Epithelial cell of prostate (primary cell): ENCODE data around the gene ADARB2.
"Not testable (repeated sequence)": the region's sequence is repeated elsewhere in the genome, so short reads cannot be mapped to it uniquely, and the experiment has no call there.

ENCODE experiments used
- DNase-seq: peaks from one replicate; pipeline ENCODE4 v3.0.0-alpha.2; 2011; ENCODE audit warnings: low read depth, low spot score
- H3K27ac ChIP-seq: fragments of 450-650 bp; 2 replicates; pipeline ENCODE4 v1.5.1; 2017; ENCODE audit warnings: mild to moderate bottlenecking

Gene ADARB2

DNA sequence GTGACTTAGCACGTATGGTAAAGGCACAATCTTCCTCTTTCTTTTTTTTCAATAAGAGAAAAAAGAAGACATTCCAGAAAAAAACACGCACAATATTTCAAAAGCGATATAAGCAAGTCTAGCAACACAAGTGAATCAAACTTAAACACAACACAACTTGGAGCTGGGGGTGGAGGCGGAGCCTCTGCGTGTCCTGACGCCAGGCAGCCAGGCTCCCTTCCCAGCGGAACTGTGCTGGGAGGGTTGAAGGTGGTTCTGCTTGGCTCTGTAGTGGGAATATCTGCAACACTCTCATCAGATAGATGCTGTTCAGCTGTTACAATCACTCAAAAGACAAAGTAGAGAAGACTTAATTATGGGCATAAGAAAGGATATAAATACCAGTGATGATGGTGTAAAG is 469.8 kb downstream of the ADARB2 start:
- no peak overlapping the region for H3K27ac ChIP-seq

DNA sequence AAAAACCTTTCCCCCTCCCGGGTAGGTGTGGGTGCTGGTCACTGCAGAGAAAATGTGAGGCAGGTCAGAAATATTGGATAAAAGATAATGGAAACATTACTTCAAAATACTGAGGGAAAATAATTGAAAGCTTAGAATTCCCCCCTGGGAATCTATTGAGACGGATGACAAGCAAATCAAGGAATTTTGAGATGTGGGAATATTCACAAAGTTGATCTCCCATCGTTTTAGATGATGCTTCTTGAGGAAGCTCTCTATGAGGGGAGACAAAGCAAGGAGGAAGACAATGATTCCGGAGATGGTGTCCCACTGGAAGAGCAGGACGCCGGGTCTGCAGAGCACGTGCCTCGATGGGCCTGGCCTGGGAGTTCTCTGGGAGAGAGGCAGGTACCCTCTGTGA is 470.2 kb downstream of the ADARB2 start:
- no peak for DNase-seq
- H3K27ac ChIP-seq, result no peak overlapping the region

More for the DNA sequence above, 469.8 kb downstream of the ADARB2 start:
- no peak for DNase-seq

DNA sequence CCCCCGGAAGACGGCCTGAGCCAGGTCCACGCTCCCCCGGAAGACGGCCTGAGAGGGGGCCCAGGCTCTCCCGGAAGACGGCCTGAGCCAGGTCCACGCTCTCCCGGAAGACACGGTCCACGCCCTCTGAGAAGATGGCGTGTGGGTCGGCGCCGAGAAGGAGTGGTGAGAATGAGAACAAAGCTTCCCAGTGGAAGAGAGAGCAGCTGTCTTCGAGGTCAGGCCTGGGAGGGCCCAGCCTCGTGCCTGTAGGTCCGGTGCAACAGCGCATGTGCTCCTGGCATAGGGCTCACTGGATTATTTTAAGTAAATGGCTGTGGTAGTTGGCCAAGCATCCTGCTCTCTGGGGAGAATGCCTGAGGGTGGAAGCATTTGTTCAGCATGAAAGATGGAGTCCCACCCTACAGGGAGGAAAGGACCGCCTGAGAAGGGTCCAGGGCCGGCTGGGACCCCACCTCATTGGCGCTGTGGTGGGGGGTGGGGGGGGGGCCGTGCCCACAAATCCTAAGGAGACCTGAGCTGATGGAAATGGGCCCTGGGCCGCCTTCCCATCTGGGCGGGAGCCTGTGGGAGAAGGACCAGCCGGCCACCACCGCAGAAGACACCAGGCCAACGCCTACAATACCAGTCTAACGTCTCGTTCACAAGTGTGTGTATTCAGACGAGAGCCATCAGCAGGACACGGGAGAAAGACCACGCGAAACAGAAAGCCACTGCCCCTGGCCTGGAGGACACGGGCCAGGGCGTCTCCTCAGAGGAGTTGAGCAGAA is 471.1 kb downstream of the ADARB2 start:
- no peak for DNase-seq

DNA sequence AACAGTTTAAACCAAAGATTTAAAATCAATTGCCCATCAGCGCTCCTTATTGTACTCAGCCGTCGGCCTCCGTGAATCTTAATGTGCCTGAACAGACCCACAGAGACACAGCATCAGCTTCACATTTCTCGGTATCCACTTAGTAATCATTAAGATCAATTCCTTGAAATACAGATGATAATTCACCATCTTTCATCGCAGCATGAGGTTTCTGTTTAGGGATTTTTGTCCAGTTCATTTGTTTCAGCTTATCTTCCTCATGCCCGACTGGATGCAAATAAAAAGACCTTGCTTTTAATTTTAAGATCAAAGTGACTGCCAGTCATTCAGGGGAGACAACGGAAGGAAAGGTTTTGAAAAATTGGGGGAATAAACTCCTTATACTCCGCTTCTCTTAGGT is 473.3 kb downstream of the ADARB2 start:
- no peak overlapping the region for H3K27ac ChIP-seq
- DNase-seq, result no peak

More for the DNA sequence above, 471.1 kb downstream of the ADARB2 start:
- no peak overlapping the region for H3K27ac ChIP-seq

DNA sequence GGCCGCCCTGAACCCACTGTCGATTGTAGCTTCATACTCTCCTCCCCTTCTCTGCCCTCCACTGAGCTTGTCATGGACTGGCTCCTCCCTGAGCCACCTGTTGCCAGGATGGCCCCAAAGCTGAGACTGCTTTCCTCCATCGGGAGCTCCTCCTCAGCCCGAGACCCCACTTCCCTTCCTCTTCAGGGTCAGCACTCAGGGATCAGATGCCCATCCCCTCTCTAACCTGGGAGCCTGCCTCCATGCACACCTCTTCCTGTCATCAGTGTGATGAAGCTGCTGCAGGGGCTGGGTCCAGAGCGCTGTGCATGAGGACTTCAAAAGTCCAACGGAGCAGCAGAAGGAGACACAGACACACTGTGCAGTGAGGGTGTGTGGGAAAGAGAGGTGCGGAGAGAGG is 480.1 kb downstream of the ADARB2 start:
- no peak for DNase-seq
- H3K27ac ChIP-seq, result no peak overlapping the region

DNA sequence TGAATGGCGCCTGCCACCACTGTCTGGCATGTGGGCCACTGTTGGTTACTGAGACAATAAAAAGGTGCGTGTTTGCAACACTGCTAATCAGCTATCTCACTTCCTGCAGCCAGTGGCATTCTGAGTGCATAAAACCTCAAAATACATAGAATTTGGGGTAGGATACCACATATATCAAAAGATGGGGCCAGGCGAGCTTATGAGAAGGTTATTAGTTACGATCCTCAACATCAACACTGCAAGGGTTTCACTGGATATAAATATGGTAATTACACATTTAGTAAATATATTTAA is 480.9 kb downstream of the ADARB2 start:
- DNase-seq, result no peak

DNA sequence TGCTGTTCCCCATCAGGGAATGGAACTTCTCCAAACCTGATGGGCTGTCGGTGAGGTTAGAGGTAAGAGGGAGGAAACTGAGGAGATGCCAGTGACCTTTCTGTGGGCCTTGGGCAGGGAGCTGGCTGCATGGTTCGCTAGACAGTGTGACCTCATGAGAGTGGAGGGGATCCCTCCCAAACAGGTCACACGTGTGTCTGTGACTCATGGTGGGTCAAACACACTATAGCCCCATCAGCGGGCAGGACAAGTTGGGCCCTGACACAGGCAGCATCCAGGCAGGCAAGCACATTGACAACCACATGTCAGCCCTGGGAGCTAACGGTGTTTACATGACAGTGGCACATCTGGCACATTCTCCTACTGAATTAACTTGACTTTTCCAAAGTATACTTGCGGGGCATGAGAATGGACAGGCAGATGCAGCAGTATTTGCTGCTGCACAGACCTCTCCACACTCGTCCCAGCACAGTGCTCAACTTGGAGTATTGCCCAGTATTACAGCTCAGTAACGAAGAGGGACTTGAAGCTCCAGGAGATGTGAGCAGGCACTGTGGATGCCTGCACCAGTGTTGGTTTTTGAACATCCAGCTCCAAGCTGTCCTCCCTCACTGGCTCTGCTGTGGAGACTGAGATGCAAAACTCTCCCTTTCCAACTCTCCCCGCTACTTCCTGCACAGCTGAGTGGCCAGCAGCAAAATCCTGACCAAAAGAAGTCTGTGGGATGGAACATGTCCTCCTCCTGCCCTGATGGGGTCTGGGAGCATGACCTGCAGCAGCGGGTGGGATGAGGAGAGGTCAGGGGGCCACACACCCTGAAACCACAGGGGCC is 481.5 kb downstream of the ADARB2 start:
- H3K27ac ChIP-seq, result no peak overlapping the region
- DNase-seq, result no peak

More for the DNA sequence above, 480.9 kb downstream of the ADARB2 start:
- H3K27ac ChIP-seq, result no peak overlapping the region

DNA sequence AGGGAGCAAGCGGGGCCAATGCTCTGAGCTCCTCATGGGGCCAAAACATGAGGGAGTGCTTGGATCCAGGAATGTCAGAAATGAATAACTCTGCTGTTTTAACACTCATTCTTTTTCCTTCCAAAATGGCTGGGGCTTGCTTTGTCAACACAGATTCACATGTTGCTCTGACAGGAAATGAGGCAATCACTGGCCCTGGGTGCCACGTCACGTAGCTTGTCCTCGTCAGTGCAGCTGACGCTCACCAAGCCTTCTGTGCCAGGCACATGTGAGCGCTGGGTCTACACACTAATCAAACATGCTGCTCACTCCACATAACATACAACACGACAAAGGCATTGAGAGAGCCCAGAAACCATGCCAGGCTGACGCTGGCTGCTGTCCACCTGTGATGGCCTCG is 482.2 kb downstream of the ADARB2 start:
- no peak overlapping the region for H3K27ac ChIP-seq
- DNase-seq, result no peak

DNA sequence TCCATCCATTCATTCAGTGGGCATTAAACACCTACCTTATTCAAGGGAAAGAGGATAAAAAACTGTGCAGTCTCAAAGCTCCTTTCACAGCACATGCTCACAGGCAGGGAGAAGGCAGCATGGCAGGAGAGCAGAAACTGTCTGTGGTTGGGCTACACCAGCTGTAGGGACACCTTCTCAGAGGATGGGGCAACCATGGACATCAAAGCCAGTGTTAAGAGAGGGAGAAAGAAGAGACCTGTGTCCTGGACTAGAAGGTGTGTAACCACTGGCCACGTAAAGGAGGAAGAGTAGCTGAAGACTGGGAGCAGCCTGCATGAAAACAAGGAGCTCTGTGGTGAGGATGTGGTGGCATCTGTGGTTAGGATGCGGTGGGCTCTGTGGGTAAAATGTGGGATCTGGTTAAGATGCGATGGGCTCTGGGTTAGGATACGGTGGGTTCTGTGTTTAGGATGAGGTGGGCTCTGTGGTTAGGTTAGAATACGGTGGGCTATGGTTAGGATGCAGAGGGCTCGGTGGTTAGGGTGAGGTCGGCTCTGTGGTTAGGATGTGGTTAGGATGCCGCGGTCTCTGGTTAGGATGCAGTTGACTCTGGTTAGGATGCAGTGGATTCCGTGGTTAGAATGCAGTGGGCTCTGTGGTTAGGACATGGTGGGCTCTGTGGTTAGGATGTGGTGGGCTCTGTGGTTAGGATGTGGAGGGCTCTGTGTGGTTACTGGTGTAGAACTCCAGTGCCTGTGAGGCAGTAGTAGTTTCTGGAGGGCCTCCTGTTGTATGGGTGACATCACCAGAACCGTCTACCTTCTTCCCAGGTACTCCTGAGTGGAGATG is 483.6 kb downstream of the ADARB2 start:
- H3K27ac ChIP-seq, result no peak overlapping the region
- DNase-seq, result no peak

DNA sequence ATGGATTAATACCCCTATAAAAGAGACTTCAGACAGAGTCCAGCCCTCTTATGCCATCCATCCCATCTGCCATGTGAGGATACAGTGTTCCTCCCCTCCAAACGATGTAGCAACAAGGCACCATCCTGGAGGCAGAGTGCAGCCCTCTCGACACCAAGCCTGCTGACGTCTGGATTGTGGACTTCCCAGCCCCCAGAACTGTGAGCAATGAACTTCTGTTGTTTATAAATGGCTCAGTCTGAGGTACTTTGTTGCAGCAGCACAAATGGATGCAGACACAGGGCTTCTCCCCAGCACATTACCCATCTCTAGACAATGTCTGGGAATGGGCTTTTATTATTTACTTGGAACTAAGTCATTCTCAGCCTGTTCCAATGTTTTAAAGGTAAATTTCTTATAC is 485.6 kb downstream of the ADARB2 start:
- DNase-seq, result no peak
- no peak overlapping the region for H3K27ac ChIP-seq

DNA sequence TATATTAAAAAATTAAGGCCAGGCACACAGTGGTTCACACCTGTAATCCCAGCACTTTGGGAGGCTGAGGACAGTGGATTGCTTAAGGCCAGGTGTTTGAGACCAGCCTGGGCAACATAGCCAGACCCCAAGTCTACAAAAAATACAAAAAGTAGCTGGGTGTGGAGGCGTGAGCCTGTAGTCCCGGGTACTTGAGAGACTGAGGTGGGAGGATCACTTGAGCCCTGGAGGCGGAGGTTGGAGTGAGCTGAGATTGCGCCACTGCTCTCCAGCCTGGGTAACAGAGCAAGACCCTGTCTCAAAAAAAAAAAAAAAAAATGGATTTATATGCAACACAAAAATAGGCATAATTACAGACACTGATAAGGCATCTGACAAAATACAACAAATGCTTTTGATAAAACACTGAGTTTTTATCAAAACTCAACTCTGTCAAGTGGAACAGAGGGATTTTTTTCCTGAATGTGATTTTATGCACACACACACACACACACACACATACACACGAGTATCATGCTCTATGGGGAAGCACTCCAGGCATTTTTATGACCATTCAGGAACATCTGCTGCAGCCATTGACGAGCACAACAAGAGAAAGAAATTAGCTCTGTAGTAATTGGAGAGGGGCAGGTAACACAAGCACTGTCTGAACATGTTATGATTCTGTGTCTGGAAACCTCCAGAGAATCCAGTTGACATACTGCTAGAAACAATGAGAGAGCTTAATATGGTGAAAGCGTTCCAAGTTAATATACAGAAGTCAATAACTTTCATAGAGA is 488.0 kb downstream of the ADARB2 start:
- H3K27ac ChIP-seq, result no peak overlapping the region
- DNase-seq, result no peak

DNA sequence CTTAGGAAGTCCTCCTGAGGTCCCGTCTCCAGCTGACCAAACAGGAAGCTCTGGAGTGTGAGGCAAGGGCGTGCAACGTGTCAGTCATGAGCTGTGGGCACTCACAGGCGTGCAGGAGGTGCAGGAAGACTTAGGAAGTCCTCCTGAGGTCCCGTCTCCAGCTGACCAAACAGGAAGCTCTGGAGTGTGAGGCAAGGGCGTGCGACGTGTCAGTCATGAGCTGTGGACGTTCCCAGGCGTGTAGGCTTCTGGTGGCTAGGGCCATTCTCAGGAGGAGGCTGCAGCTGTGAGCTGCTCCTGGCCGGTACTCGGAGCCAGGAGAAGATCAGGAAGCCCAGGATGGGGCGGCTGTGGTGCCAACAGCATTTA is 489.1 kb downstream of the ADARB2 start:
- not testable (repeated sequence) for DNase-seq, H3K27ac ChIP-seq

DNA sequence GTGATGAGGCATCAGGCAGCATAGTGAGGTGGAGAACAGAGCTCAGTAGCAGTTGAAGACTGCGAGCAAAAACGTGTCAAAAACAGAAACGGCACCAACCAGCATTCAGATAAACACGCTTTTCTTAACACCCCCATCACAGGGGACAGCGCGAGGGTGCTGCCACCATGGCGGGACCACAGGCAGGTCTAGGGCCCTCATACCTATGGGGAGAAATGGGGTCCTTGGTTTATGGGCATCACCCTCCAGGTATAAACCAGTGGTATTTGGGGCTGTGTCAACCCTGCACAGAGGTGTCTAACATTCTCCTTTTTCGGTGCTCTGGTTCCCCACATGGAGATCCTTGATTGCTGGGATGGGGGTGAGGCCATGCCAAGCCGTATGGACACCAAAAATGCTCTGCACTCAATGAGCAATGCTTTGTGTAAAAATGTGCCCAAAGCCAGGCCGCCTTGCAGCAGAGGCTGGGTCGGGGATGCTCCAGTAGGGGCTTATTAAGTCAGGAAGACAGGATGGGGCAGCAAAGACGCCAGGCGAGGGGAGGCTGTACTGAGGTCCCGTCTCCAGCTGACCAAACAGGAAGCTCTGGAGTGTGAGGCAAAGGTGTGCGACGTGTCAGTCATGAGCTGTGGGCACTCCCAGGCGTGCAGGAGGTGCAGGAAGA is 489.6 kb downstream of the ADARB2 start:
- no peak for DNase-seq
- no peak overlapping the region for H3K27ac ChIP-seq

DNA sequence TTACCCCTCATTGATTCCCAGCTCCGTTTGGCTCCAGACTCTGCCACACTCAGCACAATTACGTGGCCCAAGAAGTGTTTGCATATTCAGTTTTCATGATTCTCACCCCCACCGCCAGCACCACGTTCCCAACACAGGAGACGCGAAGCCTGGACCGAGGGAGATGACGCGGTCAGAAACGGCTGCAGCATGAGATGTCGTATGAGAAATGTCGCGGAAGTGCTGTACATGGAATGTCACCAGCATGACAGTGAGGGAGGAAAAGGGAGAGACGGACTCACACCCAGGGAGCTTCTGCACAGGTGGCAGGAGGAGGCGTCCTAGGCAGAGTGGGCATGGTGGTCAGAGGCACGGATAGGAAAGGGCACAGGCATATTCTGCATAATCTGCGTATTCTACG is 492.8 kb downstream of the ADARB2 start:
- H3K27ac ChIP-seq, result no peak overlapping the region
- no peak for DNase-seq

DNA sequence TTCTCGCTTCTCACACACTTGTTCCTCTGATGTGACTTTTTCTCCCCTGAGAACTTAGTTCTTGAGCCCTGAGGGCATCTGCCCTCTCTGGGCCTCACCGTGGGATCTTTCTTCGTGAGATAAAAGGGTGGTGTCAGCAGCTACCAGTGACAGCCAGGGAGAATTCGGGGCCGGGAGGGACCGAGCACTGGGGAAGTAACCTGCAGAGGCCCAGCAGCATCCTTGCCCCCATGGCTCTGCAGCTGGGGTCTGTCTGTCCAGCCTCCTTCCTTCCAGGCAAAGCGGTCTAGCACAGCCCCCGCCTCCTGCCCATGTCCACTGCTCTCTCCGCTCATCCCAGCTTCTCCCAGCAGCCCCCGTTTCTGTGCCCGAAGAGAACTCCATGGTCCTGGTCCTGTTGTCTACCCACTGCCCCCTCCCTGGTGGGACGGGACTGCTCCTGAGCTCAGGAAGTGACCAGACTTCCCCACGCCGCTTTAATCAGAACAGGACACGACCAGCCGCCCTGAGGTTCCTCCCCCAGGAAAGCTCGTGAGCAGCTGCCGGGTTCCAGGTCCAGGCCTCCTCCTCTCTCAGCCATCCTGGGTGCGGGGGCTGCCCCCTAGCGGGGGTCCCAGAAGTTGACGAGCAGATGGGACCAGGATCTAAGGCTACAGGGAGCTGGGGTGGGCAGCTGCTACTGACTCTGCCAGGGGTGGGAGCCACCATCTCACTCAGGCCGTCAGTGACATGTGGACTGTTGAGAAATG is 493.7 kb downstream of the ADARB2 start:
- H3K27ac ChIP-seq, result no peak overlapping the region
- DNase-seq, result no peak

DNA sequence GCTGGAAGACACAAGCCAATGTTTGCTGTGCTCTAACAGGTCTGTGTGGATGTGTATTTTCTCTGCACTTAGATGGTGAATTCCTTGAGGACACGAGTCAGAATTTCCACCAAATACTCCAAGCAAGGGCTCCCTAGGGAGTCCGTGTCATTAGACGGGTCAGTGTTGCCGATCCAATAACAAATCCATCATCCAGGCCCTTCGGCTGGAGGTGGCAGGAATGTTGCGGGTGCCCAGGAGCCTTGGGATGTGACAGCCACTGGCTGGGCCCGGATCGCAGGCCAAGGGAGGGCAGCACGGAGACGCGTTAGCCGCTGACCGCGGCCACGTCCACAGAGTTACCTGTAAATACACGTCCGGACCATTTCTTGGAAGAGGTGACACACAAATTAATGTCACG is 494.4 kb downstream of the ADARB2 start:
- no peak for DNase-seq
- no peak overlapping the region for H3K27ac ChIP-seq

DNA sequence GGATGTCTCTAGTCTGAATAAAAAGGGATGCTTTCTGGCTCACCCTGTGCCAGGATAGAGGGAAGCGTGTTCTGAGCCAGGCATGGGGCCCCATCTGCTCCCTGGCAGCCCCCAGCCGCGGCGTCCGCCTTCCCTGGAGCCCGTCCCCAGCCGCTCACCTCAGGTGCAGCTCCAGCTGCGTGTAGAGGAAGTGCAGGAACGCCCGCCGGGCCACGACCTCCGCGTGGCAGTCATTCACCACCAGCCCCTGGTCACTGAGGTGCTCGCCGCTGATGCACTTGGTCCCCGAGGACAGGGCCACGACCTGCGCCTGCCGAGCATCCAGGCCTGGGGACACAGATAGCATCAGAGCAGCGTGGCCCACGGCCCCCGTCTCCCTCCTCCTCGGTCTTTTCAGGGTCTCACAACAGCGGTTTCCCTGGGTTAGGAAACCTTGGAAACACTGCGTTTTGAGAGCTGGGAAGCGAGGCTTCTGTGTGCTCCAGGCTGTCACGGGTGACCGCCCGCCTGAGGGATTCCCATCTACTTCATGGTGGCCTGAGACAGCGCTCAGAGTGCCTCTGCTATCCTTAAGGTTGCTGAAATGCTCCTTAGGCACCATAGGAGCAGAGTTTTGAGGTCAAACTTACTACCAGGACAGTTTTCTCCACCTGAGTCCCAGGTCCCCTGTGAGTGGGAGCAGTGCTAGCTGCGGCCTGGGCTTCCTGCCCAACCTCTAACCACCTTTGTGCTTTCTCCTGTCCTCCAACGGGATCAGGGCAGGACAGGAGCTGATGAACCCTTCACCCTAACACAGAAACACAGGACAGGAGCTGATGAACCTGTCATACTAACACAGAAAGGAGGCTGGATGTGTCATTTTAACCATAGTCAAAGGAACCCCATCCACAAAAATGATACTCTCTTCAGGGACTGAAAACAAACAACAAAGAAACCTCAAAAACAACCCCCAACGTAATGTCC is 495.1 kb downstream of the ADARB2 start:
- H3K27ac ChIP-seq, result no peak overlapping the region
- no peak for DNase-seq

DNA sequence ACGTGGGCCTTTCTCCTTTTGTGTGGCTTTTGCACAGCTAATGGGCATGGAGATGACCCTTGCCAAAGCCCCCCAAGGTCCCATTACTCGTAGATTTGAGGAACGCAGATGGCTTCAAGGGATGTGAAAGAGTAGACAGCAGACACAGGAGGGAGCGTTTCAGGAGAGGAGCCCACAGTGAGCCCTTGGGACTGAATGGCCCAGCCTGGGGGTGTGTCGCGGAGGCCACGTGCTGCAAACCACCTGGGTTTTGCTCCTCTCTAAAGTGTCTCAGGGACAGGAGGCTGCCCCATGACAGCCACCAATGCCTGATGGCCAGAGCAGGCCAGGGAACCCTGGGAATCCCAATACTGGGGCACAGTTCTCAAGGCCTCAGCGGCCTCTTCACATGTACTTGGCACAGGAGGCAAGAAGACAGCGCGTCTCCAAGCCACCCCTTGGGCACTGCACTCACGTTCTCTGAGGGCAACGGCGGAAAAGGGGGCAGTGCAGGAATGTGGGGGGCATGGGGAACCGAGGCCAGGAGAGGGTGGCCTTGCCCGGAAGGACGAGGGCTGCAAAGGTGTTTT is 495.9 kb downstream of the ADARB2 start:
- DNase-seq, result no peak
- H3K27ac ChIP-seq, result no peak overlapping the region
